Fibroblast of lung (primary cell): ENCODE results near the gene PHLDA1.

Experiments used
- EZH2 ChIP-seq: IDR thresholded peaks from 2 replicates; pipeline ENCODE4 v1.5.1; 2012; ENCODE audit warnings: low read length, control low read depth, mild to moderate bottlenecking; ENCODE audit errors: missing control alignments
- TF ChIP-seq, protein P1 (sequence below), 2 donors: IDR thresholded peaks in 1 of 2; conservative IDR thresholded peaks in 1 of 2; 1 replicate in 1 of 2; 2 replicates in 1 of 2; pipeline ENCODE4 v1.5.1; 2011 to 2012; ENCODE audit warnings: low read length in 2 of 2, control low read depth in 1 of 2, inconsistent platforms in 1 of 2, low read depth in 1 of 2, mild to moderate bottlenecking in 1 of 2

DNA sequence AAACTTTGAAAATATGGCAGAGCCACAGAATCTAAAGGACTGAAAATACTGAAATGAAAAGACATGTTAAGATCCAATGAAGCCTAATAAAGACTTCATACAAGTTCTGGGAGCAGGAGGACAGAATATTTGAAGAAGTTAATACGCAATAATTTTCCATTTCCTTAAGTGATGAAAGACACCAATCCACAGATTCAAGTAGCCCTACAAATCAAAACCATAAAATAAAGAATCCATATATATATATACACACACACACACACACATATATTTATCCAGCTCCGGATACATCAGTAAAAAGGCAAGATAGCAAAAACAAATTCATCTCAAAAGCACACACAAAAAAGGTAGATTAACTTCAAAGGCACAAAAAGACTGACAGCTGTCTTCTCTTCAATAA is 47.2 kb upstream of the PHLDA1 start:
- TF ChIP-seq, protein P1, sequence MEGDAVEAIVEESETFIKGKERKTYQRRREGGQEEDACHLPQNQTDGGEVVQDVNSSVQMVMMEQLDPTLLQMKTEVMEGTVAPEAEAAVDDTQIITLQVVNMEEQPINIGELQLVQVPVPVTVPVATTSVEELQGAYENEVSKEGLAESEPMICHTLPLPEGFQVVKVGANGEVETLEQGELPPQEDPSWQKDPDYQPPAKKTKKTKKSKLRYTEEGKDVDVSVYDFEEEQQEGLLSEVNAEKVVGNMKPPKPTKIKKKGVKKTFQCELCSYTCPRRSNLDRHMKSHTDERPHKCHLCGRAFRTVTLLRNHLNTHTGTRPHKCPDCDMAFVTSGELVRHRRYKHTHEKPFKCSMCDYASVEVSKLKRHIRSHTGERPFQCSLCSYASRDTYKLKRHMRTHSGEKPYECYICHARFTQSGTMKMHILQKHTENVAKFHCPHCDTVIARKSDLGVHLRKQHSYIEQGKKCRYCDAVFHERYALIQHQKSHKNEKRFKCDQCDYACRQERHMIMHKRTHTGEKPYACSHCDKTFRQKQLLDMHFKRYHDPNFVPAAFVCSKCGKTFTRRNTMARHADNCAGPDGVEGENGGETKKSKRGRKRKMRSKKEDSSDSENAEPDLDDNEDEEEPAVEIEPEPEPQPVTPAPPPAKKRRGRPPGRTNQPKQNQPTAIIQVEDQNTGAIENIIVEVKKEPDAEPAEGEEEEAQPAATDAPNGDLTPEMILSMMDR (conservative IDR thresholded peaks at IDR 0.05 in 1 of 2, IDR thresholded peaks at IDR 0.05 in 1 of 2; ENCODE audit: low read depth in 1 of 2, low read length in 2 of 2), result no peak
- no peak for TF ChIP-seq EZH2
